HG02943 (cell line): Measurements from ENCODE around the gene PARVG.

Experiments used
- ATAC-seq: cut with Tn5 transposase; IDR thresholded peaks from one replicate; pipeline ENCODE4 v1.9.1; 2021; ENCODE audit warnings: mild to moderate bottlenecking, low read depth, moderate library complexity; ENCODE audit not compliant: unreplicated experiment

Gene PARVG, protein sequence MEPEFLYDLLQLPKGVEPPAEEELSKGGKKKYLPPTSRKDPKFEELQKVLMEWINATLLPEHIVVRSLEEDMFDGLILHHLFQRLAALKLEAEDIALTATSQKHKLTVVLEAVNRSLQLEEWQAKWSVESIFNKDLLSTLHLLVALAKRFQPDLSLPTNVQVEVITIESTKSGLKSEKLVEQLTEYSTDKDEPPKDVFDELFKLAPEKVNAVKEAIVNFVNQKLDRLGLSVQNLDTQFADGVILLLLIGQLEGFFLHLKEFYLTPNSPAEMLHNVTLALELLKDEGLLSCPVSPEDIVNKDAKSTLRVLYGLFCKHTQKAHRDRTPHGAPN

DNA sequence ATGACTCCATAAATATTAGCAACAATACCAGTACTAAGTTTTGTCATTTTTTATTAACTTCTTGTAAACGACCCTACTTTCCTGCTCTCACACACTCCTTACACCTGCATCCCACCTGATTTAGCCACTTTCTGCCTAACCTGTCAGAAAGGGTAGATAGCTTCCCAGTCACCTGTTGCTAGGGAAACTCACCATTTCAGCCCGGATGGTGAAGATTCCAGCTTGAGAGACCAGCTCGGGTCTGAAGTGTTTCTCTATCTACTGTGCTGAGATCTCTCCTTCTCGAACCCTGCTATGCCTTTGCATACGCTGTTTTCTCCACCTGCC, at the start of gene PARVG:
Gene PARVG (plus strand): TSS at position 220 of the 327 bp plus-strand sequence. CDS start 2,405 bp downstream, outside the sequence.
- no peak for ATAC-seq

DNA sequence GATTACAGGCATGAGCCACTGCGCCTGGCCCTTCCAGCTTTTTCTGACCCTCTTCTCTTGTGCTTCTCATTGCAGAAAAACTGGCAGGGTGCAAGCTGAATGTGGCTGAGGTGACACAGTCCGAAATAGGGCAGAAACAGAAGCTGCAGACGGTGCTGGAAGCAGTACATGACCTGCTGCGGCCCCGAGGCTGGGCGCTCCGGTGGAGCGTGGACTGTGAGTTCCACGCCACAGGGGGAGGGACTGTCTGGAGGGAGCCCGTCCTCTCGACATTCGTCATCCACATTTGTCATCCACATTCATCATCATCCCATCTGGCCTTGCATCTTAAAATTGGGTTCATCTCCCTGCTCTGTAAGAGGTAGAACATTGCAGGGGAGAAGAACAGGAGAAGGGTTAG, 49.3 kb upstream of the PARVG start:
- no peak for ATAC-seq

DNA sequence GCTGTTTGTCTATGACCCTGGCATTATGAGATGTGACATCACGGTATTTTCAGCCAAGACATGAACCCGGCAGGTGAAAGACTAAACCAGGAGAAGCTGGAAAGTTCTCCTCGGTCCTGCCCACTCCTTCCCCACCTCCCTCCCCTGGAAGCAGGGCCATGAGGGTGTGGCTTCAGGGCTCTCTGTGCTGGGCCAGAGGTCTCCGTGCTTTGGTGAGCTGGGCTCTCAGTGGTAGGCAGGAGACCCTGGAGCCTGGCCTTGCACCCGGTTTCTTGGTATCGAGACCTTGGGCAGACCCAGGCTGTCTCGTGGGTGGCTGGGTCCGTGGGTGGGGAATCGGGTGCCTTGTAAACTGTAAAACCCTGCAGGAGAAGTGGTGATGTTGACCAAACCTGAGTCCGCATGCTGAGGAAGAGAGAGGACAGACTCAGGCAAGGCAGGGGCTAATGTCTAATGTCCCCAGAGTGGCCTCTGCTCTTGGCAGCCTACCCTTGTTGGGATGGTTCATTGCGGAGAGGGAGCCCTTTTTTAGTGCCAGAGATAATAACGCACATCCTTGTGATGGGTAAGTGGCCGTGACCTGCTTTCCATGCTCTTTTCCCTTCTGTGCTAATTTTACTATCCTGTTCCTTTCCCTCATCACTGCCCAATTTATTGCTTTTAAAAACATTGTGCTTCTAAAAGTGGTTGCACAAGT, 48.6 kb upstream of the PARVG start:
- no peak for ATAC-seq

DNA sequence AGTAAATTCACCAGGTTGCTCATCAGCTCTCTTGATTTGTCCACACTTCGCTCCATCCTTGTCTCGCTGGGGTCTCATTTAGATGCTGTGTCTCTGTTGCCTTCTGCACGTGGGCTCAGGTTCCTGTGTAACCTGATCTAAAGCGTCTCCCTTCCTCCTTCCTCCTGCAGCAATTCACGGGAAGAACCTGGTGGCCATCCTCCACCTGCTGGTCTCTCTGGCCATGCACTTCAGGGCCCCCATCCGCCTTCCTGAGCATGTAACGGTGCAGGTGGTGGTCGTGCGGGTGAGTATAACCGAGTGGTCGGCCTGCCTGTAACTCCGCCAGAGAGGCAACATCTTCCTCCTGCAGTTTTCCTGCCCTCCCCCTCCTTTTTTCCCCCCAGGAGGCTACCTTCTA, 48.0 kb upstream of the PARVG start:
- no peak for ATAC-seq

DNA sequence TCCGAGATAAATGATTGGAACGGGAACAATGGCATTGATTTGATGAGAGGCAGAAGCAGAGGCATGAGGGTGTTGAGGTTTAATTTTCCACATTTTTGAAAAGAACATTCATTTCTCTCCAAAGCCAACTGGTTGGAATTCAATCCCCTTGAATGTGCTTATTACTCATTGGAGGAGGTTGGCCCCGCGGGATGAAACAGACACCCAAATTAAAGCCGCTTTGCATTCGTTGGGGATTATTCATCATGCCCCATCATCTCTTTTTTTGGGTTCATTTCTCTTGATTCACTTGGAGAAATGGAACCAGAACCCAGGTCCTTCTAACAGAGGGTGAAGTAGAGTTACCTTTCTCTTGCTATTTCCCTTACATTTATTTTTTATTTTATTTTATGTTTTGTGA, 47.6 kb upstream of the PARVG start:
- ATAC-seq, result no peak

DNA sequence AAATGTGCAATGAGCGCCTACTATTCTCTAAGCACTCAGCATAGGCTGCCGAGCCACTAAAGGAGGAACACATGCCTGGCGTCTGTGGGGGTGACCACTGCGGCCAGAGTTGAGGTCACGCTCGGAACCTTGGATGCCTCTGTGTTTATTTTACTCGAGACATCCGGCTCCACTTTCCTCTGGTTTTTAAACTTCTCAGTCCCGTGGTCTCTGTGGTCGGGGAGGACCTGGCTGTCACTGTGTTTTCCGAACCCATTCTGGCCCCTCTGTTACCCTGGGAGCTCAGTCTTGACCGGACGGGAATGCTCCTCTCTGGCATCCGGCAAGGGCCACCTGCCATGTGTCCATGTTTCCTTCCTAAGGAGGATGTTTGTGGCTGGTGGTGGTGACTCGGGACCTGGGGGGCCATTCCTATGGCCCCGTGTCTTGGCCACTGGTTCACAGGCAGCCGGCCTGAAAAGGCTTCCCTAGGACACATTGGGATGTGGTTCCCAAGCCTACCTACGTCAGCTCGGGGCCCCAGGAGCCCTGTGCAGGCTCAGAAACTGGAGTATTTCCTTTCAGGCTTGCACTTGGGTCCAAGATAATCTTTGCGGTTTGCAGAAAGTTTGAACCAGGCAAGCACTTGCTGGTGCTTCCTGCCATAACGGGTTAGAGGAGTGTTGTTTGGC, 46.7 kb upstream of the PARVG start:
- no peak for ATAC-seq

DNA sequence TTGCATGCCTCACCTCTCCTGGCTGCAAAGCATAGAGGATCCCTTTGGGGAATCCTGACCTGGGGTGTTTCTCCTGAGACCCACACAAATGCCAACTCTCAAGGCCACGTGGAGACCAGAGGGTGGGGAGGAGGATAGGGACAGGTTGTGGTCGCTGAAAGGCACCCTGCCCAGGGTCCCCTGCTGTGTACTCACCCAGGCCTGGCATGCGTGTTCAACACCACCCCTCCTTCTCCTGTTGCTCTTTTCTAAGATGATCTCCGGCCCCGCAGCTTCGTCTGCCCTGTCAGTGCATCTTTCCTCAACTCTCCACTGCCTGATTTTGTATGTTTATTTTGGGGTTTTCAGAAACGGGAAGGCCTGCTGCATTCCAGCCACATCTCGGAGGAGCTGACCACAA, 44.6 kb upstream of the PARVG start:
- no peak for ATAC-seq

DNA sequence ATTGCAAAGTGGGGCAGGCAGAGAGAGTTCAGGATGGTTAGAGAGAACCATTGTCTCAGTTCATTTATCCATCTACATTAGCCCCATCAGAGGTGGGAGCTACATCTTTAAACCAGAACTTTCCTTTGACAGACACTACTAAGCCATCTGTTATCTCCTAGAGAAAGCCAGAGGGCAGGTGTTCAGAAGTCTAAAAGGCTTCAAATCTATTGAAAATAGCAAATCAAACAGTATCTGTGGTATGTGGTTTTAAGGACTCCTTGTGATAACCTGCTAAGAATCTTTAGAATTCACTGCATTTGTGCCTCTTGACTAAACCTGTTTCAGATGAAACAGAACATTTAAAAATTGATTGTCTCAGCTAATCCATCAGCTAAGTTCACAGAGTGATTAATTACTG, 43.9 kb upstream of the PARVG start:
- ATAC-seq, result no peak

DNA sequence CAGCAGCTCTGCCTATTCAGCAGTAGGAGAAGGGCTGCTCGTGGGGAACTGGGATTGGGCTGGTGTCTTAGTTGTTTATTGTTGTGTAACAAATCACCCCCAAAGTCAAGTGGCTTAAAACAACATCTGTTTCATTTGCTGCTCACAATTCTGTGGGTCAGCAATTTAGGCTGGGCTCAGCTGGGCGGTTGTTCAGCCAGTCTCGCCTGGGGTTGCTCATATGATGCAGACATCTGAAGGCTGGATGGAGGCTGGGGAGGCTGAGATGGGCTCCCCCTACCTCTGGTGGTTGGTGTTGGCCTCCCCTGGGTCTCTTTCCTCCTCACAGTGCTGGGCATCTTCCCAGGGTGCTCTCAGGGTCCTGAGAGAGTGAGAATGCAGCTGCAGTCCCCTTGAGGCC, 43.3 kb upstream of the PARVG start:
- ATAC-seq, result no peak

DNA sequence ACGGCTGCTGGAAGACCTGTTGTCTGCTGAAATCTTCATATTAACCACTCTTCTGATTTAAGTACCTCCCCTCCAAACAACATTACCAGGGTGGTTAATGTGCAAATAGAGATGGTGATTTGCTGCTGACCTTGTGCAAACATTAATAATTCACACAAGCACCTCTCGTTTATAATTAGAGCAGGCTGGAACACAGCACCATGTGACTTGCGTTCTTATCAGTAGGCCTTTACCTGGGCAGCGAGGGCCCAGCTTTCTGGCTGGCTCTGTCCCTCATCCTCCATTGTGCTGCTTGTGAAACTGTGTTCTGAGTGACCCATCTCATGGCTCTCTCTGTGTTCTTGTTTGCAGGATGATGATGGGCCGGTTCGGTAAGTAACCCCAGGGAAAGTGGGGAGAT, 41.0 kb upstream of the PARVG start:
- no peak for ATAC-seq

DNA sequence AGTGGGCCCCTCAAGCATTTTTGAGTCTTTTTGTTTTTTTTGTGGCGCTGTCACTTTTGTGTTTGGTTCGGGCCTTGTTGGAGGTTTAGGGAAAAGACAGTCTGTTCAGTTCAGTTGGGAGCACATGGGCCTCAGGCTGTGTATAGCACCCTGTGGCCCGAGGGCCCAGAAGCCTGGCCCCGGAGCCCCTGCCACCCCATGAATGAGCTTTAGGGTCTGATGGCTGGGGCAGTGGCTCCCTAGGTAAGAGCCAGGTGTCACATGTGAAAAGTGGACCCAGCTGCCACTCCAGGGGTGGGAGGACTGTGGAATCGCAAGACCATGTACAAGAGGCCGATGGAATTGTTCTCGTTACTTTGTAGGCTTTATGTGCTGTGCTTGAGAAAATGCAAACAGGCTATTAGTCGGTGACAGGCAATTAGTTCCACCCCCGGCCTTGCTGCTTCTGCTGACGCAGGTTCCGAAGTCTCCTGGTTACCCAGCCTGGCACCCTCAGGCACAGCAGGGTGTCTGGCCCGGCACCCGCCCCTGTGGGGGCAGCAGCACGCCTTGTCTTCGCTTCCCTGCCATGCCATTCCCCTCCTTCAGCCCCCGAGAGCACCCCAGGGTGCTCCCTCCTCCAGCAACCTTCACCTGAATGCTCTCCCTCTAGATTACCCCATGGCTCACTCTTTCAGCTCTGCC, 38.2 kb upstream of the PARVG start:
- ATAC-seq, result no peak

DNA sequence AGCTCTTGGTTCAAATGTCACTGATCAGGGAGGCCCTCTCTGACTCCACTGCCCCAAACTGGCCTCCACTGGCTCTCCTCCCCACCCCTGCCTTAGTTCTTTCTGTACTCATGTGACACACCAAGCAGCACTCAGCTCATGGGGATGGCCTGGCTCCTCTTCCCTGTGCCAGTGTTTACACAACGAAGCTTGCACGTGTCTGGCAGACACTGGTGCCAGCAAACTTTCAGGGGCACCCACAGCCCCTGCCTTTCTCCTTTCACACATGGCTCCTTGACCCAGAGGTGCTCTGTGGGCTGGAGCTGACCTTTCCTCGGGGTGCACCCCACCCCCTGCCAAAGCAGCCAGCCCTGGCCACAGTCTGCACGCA, 37.6 kb upstream of the PARVG start:
- ATAC-seq, result no peak

DNA sequence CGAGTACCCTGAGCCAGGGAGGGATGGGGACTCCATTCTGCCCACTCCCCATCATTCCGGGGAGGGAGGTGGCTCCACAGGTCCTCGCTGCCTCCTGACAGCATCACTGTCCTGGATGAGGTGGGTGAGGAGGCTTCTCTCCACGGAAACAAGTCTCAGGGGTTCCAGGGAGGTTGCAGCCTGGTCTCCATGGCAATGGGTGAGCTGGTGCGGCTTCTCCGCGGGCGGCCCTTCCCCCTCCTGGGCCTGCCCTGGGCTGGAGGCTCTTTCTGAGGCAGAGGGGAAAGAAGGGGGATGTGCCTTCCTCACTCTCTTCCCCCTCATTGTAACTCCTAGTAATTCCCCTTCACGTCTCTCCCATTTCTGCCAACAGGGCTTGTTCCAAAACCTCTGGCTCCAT, 37.1 kb upstream of the PARVG start:
- no peak for ATAC-seq

DNA sequence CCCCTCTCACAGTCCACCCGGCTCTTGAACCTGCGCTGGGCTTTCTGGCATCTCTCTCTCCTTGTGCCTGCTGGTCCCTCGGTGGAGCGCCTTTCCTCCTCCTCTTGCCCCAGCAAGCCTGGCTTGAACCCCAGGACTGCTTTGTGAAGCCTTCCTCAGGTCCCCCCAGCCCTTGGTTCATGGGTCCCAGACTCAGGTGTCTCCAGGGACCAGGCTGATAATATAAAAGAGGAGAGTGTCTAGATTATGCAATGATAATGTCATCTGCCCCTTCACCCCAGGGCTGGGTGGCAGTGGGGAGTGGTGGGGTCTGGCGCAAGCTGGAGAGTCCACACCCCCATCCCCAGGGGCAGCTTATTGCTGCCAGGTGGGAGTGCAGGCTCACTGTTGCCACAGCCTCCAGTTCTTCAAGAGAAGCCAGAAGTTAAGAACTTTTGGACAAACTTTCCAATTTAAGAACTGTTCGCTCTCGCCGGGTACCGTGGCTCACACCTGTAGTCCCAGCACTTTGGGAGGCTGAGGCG, 36.6 kb upstream of the PARVG start:
- ATAC-seq, result no peak

DNA sequence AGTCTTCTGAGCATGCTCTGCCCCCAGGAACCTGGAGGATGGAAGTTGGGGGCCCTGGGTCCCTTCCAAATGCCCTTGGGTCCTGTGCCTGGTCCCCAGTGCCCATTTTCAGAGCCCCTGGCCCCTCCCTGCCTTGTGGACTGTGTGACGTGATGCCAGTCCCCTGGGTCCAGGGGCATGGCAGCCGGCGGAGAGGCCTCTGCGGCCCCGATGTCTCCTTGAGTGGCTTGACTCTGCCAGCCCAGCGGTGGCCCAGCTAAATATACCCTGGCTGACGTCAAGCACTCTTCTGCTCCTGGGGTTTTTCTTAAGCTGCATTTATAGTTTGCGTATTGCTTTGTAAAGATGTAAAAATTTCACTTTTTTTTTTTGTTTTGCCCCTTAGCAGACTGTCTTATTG, 35.2 kb upstream of the PARVG start:
- ATAC-seq, result no peak

DNA sequence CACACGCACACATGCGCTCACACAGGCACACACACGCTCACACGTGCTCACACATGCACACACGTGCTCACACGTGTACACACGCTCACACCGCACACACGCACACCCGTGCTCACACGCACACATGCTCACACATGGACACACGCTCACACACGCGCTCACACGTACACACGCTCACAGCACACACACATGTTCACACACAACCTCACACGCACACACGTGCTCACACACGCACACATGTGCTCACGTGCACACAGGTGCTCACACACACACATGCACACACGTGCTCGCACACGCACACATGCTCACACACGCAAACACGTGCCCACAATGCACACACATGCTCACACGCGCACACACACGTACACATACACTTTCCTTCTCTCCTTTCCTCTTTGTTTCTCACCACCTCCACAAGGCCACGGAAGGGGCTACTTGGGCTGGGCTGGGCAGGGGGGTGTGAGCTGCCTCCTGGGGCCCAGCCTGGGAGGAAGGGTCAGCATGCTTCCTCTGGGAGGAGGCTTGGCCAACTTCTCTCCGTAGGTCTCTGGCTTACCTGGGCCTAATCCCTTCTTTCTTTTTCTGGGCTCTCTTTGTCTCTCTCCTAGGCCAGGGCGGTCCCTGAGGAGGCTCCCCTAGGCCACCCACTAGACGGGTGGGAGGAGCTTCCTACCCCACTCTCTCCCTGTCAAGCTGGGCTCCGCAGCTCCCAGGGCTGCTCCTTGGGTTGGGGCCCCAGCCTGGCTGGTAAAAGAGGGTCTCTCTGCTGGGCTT, 34.5 kb upstream of the PARVG start:
- no peak for ATAC-seq

DNA sequence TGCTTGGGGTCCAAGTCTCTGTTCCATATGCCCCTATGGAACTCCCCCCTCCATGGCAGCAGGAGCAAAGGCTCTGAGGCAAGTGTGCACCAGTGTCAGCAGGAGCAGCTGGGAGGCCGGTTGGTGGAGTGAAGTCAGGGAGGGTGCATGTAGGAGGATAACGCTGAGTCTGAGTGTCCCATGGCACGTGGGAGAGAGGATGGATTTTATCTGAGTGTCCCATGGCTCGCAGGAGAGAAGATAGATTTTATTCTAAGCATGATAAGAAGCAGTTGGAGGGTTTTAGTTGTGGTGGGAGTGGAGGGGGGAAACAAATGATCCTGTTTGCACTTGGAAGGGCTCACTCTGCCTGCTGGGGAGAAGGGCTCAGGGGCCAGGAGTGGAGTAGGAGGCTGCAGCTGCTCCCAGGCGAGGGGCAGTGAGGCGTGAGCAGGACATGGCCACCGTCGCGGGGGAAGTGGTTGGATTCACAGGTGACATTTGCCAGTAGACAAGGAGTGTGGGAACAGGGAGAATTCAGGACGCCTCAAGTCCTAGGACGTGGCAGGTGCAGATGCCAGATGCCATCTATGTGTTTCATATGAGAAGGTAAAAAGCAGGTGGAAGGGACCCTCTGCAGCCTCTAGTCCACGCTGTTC, 33.6 kb upstream of the PARVG start:
- ATAC-seq, result no peak

DNA sequence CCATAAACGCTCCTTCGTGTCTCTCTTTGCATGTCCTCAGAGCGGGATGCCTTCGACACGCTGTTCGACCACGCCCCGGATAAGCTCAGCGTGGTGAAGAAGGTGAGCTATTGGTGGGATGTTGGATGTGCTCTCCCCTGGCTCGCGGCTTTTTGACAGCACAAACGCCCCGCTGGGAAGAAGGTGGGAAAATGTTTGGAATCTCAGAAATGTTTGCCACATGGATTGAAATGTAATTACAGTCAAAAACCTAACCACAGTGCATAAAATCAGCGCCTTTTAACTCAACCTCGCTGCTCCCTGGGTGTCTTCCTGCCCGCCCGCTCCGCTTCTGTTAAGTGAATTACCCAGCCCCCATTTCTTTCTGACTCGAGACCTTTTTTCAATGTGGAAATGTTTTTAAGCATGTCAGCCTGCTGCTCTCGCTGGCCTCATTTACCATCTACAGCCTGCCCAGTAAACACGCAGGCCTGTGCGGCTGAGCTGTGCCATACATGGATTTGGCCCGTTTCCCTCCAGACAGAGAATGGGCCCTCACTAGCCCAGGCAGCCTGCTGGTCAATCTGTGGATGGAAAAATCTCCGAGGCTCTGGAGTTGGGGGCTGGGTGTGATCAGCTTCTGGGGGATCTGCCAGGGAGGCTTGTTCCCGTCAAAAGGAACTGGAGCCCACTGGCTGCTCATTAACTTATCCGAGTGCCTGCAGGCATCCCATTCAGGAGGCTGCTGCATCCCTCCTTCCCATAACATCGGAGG, 32.7 kb upstream of the PARVG start:
- no peak for ATAC-seq

DNA sequence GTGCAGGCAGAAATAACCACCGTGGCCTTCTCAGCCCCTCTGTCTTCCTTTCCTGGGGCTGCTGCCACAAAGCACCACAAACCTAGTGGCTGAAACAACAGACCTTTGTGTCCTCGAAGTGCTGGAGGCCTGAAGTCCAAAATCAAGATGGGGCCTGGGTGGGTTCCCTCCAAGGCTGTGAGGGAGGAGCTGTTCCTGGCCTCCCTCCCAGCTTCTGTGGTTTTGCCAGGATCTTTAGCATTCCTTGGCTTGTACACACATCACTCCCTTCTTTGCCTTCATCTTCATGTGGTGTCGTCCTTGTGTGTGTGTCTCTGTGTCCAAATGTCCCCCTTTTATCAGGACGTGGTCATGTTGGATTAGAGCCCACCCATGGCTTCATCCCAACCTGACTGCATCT, 29.0 kb upstream of the PARVG start:
- no peak for ATAC-seq
